Common myeloid progenitor, CD34-positive (primary cell): ENCODE measurements around the gene COG4.

ENCODE experiments used
- CTCF ChIA-PET: fragments of 350-600 bp; sonication (Branson Sonifier 250); formaldehyde crosslinking; loops from one replicate; lab custom pipeline; 2021; ENCODE audit warnings: antibody characterized with exemption; lab: Charles Lee
- POLR2A ChIA-PET: fragments of 350-600 bp; sonication (Branson Sonifier 250); formaldehyde crosslinking; loops from one replicate; lab custom pipeline; 2021; ENCODE audit warnings: antibody characterized with exemption; lab: Charles Lee
- DNase-seq, 3 donors: peaks; one replicate each; pipeline versions ENCODE4 v3.0.0 to v3.0.0-alpha.2; 2013
- H3K27ac ChIP-seq, 2 experiments: 1 replicate in 1 of 2; 2 replicates in 1 of 2; pipeline ENCODE4 v1.7.0; 2013; ENCODE audit warnings: inconsistent platforms in 2 of 2, low read length in 2 of 2, mild to moderate bottlenecking in 2 of 2, low read depth in 1 of 2, moderate library complexity in 1 of 2; ENCODE audit not compliant: severe bottlenecking in 2 of 2, insufficient read depth in 1 of 2, poor library complexity in 1 of 2
- H3K27me3 ChIP-seq, 5 experiments: replicated peaks in 2 of 5; 1 replicate in 3 of 5; 2 replicates in 2 of 5; pipeline versions ENCODE4 v1.6.1 to v1.7.0; 2013; ENCODE audit warnings: low read length in 4 of 5, mild to moderate bottlenecking in 2 of 5, moderate library complexity in 2 of 5, inconsistent platforms in 1 of 5; ENCODE audit not compliant: insufficient read depth in 5 of 5, control insufficient read depth in 4 of 5
- H3K36me3 ChIP-seq, 4 experiments: 1 replicate in 2 of 4; 2 replicates in 2 of 4; pipeline versions ENCODE4 v1.6.1 to v1.7.0; 2013; ENCODE audit warnings: low read length in 3 of 4, control low read depth in 1 of 4, mild to moderate bottlenecking in 1 of 4; ENCODE audit not compliant: control insufficient read depth in 4 of 4, insufficient read depth in 4 of 4
- H3K4me1 ChIP-seq, 4 experiments: 1 replicate in 3 of 4; 2 replicates in 1 of 4; pipeline versions ENCODE4 v1.6.1 to v1.7.1; 2013; ENCODE audit warnings: low read length in 3 of 4, mild to moderate bottlenecking in 3 of 4, control low read depth in 1 of 4, inconsistent platforms in 1 of 4, moderate library complexity in 1 of 4; ENCODE audit not compliant: control insufficient read depth in 4 of 4, insufficient read depth in 4 of 4; ENCODE audit errors: control extremely low read depth in 1 of 4
- H3K4me3 ChIP-seq, 7 experiments: 1 replicate in 4 of 7; 2 replicates in 3 of 7; pipeline versions ENCODE4 v1.5.1 to v1.7.0; 2013; ENCODE audit warnings: mild to moderate bottlenecking in 7 of 7, low read length in 6 of 7, moderate library complexity in 6 of 7, inconsistent platforms in 2 of 7, low read depth in 2 of 7, control low read depth in 1 of 7; ENCODE audit not compliant: insufficient read depth in 4 of 7, control insufficient read depth in 1 of 7; ENCODE audit errors: extremely low read depth in 1 of 7
- H3K9me3 ChIP-seq, 5 experiments: 1 replicate in 4 of 5; 2 replicates in 1 of 5; pipeline versions ENCODE4 v1.6.1 to v1.7.1; 2013; ENCODE audit warnings: low read length in 4 of 5, mild to moderate bottlenecking in 2 of 5, inconsistent platforms in 1 of 5, low read depth in 1 of 5, moderate library complexity in 1 of 5; ENCODE audit not compliant: control insufficient read depth in 4 of 5, insufficient read depth in 2 of 5; ENCODE audit errors: control extremely low read depth in 1 of 5
- WGBS: methylation state at CpG from one replicate; pipeline ENCODE4 v1.1.5; 2013; ENCODE audit not compliant: insufficient coverage; 5-methylcytosine and 5-hydroxymethylcytosine counted together

COG4 gene

DNA sequence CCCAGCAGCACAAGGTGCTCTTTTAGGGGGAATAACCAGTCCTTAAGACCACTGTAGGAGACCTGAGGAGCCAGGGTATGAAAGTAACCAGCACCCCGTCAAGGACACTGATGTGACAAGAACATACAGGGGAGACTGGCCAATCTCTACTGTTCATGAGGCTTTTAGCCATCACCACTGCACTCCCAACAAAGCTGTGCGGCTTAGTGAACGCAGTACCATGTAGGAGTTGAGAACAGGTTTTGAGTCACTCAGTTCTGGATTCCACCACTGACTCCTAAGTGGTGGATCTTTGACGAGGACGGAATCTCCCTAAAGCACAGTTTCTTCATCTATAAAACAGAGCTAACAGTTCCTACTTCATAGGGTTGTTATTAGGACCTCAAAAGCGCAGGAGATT, 26.8 kb downstream of the COG4 start:
- ChIA-PET POLR2A (no interaction called here), CTCF (interaction anchor here (1.6 to 1.7 kb wide), 2 partner anchors 12 to 17 kb away, joined by 4 to 7 read pairs; no protein-coding TSS in a partner anchor)
- Histone ChIP-seq H3K36me3 (peaks cover 21 to 60% (median 47%) of the 10 kb centered on the region in 4 experiments), H3K27me3 (no peaks in the 10 kb centered on the region), H3K9me3 (no peaks in the 10 kb centered on the region), H3K4me3 (no peak overlapping the region), H3K4me1 (no peaks in the 10 kb centered on the region), H3K27ac (no peak overlapping the region)
- WGBS = 95% methylated on average over 5 of the region's 6 CpGs
- DNase-seq = no peak

DNA sequence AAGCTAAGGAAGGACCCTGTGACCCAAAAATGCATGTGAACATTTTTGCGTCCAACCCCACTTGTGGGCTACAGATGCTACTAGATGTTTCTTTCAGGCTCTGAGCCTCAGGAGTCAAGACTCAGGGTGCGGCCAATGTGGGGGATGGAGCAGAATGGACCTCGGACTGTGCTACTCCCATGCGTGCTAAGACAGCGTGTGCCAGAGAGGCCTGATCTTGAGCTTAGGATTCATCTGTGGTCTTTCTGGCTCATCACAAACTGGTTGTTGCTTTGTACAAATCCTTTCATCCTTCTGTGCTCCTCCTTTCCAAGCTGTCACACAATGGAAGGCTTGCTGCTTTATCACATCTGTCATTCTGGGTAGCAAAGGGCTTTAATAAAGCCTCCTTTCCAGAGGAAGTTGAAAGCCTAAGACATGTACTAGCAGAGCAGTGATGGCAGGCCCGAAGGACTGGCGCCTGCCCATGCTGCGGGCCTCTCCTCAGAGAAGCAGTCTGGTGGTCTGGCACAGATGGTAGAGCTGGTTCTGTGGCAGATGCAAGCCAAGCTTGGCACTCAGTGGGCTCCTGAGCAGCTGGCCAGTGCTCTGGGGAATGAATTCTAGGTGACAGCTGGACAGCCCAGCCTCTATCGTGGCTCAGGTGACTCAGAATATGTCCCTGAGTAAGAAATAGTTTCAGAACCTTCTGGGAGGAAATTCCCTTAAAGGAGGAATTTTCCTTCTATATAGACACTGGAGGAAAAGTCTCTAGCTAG, 27.8 kb downstream of the COG4 start:
- Histone ChIP-seq H3K4me3 (no peak overlapping the region), H3K27ac (no peak overlapping the region), H3K27me3 (no peaks in the 10 kb centered on the region), H3K9me3 (no peaks in the 10 kb centered on the region), H3K36me3 (peaks cover 21 to 57% (median 42%) of the 10 kb centered on the region in 4 experiments), H3K4me1 (peaks cover 0 to 5% (median under 1%) of the 10 kb centered on the region in 4 experiments)
- ChIA-PET POLR2A (no interaction called here), CTCF (interaction anchor here (1.3 to 1.7 kb wide), 3 partner anchors 13 to 16 kb away, joined by 4 to 7 read pairs (median 4); no protein-coding TSS in a partner anchor)
- WGBS = 97% methylated on average over 8 of the region's 9 CpGs
- no peak for DNase-seq

DNA sequence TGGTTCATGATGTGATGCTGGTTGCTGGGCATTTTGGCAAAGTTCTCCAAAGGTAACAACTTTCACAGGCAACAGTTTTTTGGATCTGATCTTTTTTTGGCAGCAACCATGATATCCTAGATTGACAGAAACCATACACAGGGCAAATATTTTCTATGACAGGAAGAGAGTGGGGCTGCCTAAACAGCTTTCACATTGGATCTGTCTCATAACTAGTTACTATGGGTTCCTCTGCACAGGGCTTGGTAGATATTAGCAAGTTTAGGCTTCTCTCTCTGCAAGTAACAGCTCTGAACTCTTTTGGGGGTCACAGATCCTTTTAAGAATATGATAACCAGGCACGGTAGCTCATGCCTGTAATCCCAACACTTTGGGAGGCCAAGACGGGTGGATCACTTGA, 28.6 kb downstream of the COG4 start:
- H3K27me3 ChIP-seq = no peaks in the 10 kb centered on the region
- peaks cover 25 to 61% (median 41%) of the 10 kb centered on the region in 4 experiments for H3K36me3 ChIP-seq
- no peak overlapping the region for H3K27ac ChIP-seq
- peaks cover 0 to 9% (median 2%) of the 10 kb centered on the region in 4 experiments for H3K4me1 ChIP-seq
- no peaks in the 10 kb centered on the region for H3K9me3 ChIP-seq
- no peak for DNase-seq
- CTCF ChIA-PET = interaction anchor here (0.6 to 1.7 kb wide), 4 partner anchors 7 to 80 kb away, joined by 3 to 4 read pairs (median 4); no protein-coding TSS in a partner anchor
- POLR2A ChIA-PET = interaction anchor here (0.6 kb wide), 1 partner anchor 1439 kb away, joined by 3 read pairs; no protein-coding TSS in a partner anchor
- H3K4me3 ChIP-seq = no peak overlapping the region
- WGBS = 100% methylated on average over 2 of the region's 2 CpGs

DNA sequence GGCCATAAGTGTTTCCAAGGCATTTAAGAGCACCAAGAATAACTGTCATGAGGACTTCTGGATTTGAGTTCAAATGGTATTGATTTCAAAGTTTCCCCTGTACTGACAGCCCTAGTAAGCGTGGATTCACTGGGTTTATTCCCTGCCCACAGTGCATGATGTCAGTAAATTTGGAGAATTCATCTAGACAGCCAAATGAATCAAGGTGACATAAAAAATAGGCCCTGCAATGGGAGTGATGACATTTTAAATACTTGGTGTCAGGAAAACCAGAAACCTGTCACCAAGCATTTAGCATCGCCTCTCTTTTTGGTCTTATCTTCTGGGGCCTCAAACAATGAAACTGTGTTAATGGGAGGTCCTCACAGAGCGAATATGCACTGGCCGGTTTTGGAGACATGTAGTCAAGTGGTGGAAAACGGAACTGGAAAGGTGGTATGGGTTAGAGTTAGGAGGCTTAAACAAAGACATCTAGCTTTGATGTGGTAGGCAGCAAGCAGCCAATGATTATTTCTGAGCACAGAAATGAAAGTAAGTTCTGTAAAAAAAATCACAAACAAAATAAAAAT, 29.1 kb downstream of the COG4 start:
- Histone ChIP-seq H3K36me3 (peaks cover 27 to 64% (median 40%) of the 10 kb centered on the region in 4 experiments), H3K9me3 (no peaks in the 10 kb centered on the region), H3K27me3 (no peaks in the 10 kb centered on the region), H3K4me3 (no peak overlapping the region), H3K27ac (no peak overlapping the region), H3K4me1 (peaks cover 0 to 9% (median 2%) of the 10 kb centered on the region in 4 experiments)
- ChIA-PET CTCF (interaction anchor here (0.7 to 1.3 kb wide), 4 partner anchors 11 to 79 kb away, joined by 3 to 4 read pairs (median 4); no protein-coding TSS in a partner anchor), POLR2A (interaction anchor here (0.6 kb wide), 1 partner anchor 1439 kb away, joined by 3 read pairs; no protein-coding TSS in a partner anchor)
- 100% methylated on average over 4 of the region's 5 CpGs for WGBS
- no peak for DNase-seq

DNA sequence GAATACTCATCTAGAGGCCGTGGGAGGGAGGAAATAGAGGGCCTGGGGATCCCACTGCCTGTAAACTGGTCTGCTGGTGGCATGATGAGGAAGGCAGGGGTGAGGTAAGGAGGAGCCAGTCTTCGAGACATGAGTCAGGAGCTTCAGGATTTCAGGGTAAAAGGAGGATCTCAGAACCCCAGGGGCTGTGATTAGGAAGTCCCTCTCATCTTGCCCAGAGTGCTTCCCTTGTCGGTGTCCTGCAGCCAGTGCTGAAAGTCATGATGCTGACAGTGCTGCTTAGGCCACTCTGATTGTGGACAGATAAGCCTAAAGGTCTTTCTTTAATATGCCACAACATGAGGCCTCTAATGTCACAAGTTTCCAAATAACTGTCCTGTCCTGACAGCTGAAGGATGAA, 29.6 kb downstream of the COG4 start:
- ChIA-PET CTCF (interaction anchor here (1.0 to 1.2 kb wide), 2 partner anchors 10 to 23 kb away, joined by 3 read pairs; no protein-coding TSS in a partner anchor), POLR2A (no interaction called here)
- Histone ChIP-seq H3K9me3 (no peaks in the 10 kb centered on the region), H3K27ac (no peak overlapping the region), H3K4me3 (no peak overlapping the region), H3K36me3 (peaks cover 25 to 63% (median 39%) of the 10 kb centered on the region in 4 experiments), H3K27me3 (no peaks in the 10 kb centered on the region), H3K4me1 (peaks cover 0 to 9% (median 2%) of the 10 kb centered on the region in 4 experiments)
- WGBS = 96% methylated on average over 3 of the region's 3 CpGs
- no peak for DNase-seq

DNA sequence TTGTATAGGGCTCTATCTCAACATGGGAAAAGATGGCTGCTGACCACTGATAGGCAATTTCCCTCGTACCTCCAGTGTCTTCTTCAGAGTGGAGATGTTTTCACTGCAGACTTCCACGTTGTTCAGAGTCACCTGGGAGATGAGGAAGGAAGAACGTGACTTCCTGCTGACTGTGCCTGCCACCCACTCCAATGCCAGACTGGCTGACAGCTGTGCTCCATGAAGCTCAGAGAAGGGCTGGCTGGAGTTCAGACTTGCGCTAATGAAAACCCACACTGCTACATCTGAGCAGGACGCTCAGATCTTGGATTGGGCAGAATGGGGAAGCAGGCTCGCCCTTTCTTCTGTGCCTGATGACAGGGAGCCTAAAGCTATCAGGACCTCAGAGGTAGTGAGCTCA, 33.1 kb downstream of the COG4 start:
- Histone ChIP-seq H3K4me1 (peaks cover 0 to 9% (median 2%) of the 10 kb centered on the region in 4 experiments), H3K36me3 (peaks cover 22 to 39% (median 26%) of the 10 kb centered on the region in 4 experiments), H3K9me3 (no peaks in the 10 kb centered on the region), H3K27ac (no peak overlapping the region), H3K4me3 (no peak overlapping the region), H3K27me3 (no peaks in the 10 kb centered on the region)
- WGBS = 47% methylated on average over 6 of the region's 6 CpGs
- DNase-seq = peak in 2 of 3 donors; percentile 36 to 43
- POLR2A ChIA-PET = no interaction called here
- CTCF ChIA-PET = interaction anchor here (0.6 to 1.7 kb wide), 3 partner anchors 12 to 24 kb away, joined by 3 to 5 read pairs (median 4); no protein-coding TSS in a partner anchor
